Measurements from ENCODE around the gene SLC22A5. TPM values are rescaled to one million over a fixed set of nuclear protein-coding genes. Genes with fewer than 3 reads are reported as not detected.
"Not testable (repeated sequence)": the region's sequence is repeated elsewhere in the genome, so short reads cannot be mapped to it uniquely, and the experiment has no call there.

Gene SLC22A5
- total RNA-seq, 1 donor from 2014 or later = 0.81 TPM

DNA sequence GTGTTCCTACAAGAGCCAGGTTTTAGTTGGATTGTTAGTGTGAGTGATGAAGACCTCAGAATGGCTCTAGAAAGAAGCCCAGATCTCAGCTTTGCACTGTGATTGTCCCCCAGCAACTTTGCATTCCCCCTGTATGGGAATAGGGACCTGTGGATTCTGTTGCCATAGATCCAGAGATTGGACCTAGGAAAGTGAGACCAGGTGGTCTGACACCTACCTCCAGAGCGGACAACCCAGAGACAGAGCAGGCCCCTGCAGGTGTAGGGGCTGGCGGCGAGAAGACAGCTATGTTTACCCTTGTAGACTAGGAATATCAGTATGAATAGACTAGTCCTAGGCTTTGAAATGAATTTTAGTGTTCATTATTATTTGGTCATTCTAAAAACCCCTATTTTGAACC lies 67.4 kb downstream of the SLC22A5 start:
- no peak overlapping the region for H3K27ac Mint-ChIP-seq (ENCODE audit: unreplicated experiment)
- H3K9me3 Mint-ChIP-seq (ENCODE audit: unreplicated experiment) = no peaks in the 10 kb centered on the region
- H3K4me3 Mint-ChIP-seq (ENCODE audit: unreplicated experiment) = no peak overlapping the region
- H3K4me1 Mint-ChIP-seq (ENCODE audit: low read depth, unreplicated experiment) = no peaks in the 10 kb centered on the region
- H3K36me3 Mint-ChIP-seq (ENCODE audit: unreplicated experiment) = no peaks in the 10 kb centered on the region
- DNase-seq = no peak
- TF ChIP-seq, protein P1, sequence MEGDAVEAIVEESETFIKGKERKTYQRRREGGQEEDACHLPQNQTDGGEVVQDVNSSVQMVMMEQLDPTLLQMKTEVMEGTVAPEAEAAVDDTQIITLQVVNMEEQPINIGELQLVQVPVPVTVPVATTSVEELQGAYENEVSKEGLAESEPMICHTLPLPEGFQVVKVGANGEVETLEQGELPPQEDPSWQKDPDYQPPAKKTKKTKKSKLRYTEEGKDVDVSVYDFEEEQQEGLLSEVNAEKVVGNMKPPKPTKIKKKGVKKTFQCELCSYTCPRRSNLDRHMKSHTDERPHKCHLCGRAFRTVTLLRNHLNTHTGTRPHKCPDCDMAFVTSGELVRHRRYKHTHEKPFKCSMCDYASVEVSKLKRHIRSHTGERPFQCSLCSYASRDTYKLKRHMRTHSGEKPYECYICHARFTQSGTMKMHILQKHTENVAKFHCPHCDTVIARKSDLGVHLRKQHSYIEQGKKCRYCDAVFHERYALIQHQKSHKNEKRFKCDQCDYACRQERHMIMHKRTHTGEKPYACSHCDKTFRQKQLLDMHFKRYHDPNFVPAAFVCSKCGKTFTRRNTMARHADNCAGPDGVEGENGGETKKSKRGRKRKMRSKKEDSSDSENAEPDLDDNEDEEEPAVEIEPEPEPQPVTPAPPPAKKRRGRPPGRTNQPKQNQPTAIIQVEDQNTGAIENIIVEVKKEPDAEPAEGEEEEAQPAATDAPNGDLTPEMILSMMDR (IDR thresholded peaks at IDR 0.05; ENCODE audit: partially characterized antibody, unreplicated experiment) = no peak
- no peaks in the 10 kb centered on the region for H3K27me3 Mint-ChIP-seq (ENCODE audit: unreplicated experiment)

- Mint-ChIP-seq H3K4me3 (ENCODE audit: unreplicated experiment) (no peak overlapping the region), H3K36me3 (ENCODE audit: unreplicated experiment) (no peaks in the 10 kb centered on the region), H3K4me1 (ENCODE audit: low read depth, unreplicated experiment) (no peaks in the 10 kb centered on the region), H3K27ac (ENCODE audit: unreplicated experiment) (no peak overlapping the region), H3K9me3 (ENCODE audit: unreplicated experiment) (no peaks in the 10 kb centered on the region), H3K27me3 (ENCODE audit: unreplicated experiment) (peaks cover 3% of the 10 kb centered on the region)
- TF ChIP-seq, protein P1 (IDR thresholded peaks at IDR 0.05; ENCODE audit: partially characterized antibody, unreplicated experiment) = no peak
- no peak for DNase-seq
Measured at GRCh38 chr5:132437604-132438266, 68.2 kb downstream of the SLC22A5 start.

DNA sequence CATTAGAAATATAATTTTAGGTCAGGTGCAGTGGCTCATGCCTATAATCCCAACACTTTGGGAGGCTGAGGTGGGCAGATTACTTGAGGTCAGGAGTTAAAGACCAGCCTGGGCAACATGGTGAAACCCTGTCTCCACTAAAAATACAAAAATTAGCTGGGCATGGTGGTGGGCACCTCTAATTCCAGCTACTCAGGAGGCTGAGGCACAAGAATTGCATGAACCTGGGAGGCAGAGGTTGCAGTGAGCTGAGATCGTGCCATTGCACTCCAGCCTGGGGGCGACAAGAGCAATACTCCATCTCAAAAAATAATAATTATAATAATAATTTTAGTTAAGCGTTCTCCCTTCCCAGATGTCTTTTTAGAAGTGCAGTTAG lies 68.7 kb downstream of the SLC22A5 start:
- not testable (repeated sequence) for H3K4me3 Mint-ChIP-seq (ENCODE audit: unreplicated experiment); H3K36me3 Mint-ChIP-seq (ENCODE audit: unreplicated experiment); DNase-seq; H3K27me3 Mint-ChIP-seq (ENCODE audit: unreplicated experiment); H3K4me1 Mint-ChIP-seq (ENCODE audit: low read depth, unreplicated experiment); H3K27ac Mint-ChIP-seq (ENCODE audit: unreplicated experiment); H3K9me3 Mint-ChIP-seq (ENCODE audit: unreplicated experiment)

GRCh38 chr5:132438917-132439316 lies 69.4 kb downstream of the SLC22A5 start:
- no peaks in the 10 kb centered on the region for H3K4me1 Mint-ChIP-seq (ENCODE audit: low read depth, unreplicated experiment)
- no peak overlapping the region for H3K27ac Mint-ChIP-seq (ENCODE audit: unreplicated experiment)
- DNase-seq = no peak
- H3K4me3 Mint-ChIP-seq (ENCODE audit: unreplicated experiment) = no peak overlapping the region
- no peaks in the 10 kb centered on the region for H3K36me3 Mint-ChIP-seq (ENCODE audit: unreplicated experiment)
- TF ChIP-seq, protein P1 (IDR thresholded peaks at IDR 0.05; ENCODE audit: partially characterized antibody, unreplicated experiment) = no peak
- H3K27me3 Mint-ChIP-seq (ENCODE audit: unreplicated experiment) = peaks cover 3% of the 10 kb centered on the region
- no peaks in the 10 kb centered on the region for H3K9me3 Mint-ChIP-seq (ENCODE audit: unreplicated experiment)

DNA sequence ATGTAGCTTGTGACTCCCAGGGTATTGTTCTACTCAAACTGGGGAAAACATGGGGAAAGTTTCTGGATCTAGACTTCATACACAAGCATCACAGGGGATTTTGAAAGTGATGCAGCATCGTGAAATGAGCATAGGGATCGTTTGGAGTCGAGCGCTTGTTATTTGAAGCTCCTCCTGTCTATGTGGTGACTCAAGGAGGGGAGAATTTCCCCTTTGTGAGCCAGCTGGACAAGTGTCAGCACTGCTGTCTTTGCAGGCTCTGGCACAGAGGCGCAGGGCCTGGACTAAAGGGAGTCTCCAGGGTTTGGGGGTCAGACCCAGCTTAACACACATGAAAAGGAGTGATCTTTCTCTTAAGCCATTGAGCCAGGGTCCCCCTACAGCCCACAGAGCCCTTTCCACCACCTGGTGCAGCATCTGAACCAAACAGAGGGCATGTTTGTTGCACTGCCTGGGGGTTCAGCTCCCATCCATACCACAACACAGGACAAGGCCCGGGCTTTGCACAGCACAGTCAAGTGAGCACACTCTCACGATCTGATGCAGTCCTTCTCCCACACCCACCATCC lies 70.1 kb downstream of the SLC22A5 start:
- Mint-ChIP-seq H3K27ac (ENCODE audit: unreplicated experiment) (no peak overlapping the region), H3K27me3 (ENCODE audit: unreplicated experiment) (peaks cover 3% of the 10 kb centered on the region), H3K4me3 (ENCODE audit: unreplicated experiment) (no peak overlapping the region), H3K4me1 (ENCODE audit: low read depth, unreplicated experiment) (no peaks in the 10 kb centered on the region), H3K36me3 (ENCODE audit: unreplicated experiment) (no peaks in the 10 kb centered on the region), H3K9me3 (ENCODE audit: unreplicated experiment) (peaks cover 2% of the 10 kb centered on the region)
- TF ChIP-seq, protein P1 (IDR thresholded peaks at IDR 0.05; ENCODE audit: partially characterized antibody, unreplicated experiment) = no peak
- no peak for DNase-seq
